GM12892 (cell line): ENCODE results near the gene PRKCH.

Source experiments
- POLR2A ChIP-seq: IDR thresholded peaks from 2 replicates; pipeline ENCODE4 v1.6.1; 2011; ENCODE audit warnings: low read depth, low read length, control low read depth
- POLR2AphosphoS5 ChIP-seq: IDR thresholded peaks from 2 replicates; pipeline ENCODE4 v1.6.1; 2011; ENCODE audit warnings: low read depth, low read length, control low read depth
- TAF1 ChIP-seq: IDR thresholded peaks from 2 replicates; pipeline ENCODE4 v1.6.1; 2011; ENCODE audit warnings: low read depth, mild to moderate bottlenecking, control low read depth, low read length, borderline replicate concordance

GRCh38 chr14:61387076-61387475, 65.7 kb downstream of the PRKCH start:
- TF ChIP-seq POLR2AphosphoS5 = no peak
- TF ChIP-seq POLR2A = no peak
- no peak for TF ChIP-seq TAF1
